Hepatocyte (in vitro differentiated cells): ENCODE data around the gene TBCD.

ENCODE experiments used
- CTCF ChIP-seq: fragments of 200-600 bp; sonication (generic); IDR thresholded peaks from 2 replicates; pipeline ENCODE4 v1.5.1; 2016; ENCODE audit warnings: antibody characterized with exemption, mild to moderate bottlenecking; ENCODE audit not compliant: poor library complexity
- EZH2 ChIP-seq: fragments of 200-600 bp; sonication (generic); IDR thresholded peaks from 2 replicates; pipeline ENCODE4 v1.6.1; 2016; ENCODE audit warnings: antibody characterized with exemption, mild to moderate bottlenecking, borderline replicate concordance
- EZH2phosphoT487 ChIP-seq: fragments of 200-600 bp; sonication (generic); IDR thresholded peaks from one replicate; pipeline ENCODE4 v1.6.1; 2018; ENCODE audit warnings: antibody characterized with exemption, mild to moderate bottlenecking, low read depth, moderate library complexity; ENCODE audit not compliant: unreplicated experiment, severe bottlenecking

- TF ChIP-seq CTCF (no peak), EZH2 (no peak), EZH2phosphoT487 (no peak)
Measured at GRCh38 chr17:82863383-82863940, 111.6 kb downstream of the TBCD start.
